Hair follicular keratinocyte (primary cell): ENCODE data around the gene ZNF76. TPM values are rescaled to one million over a fixed set of nuclear protein-coding genes. Genes with fewer than 3 reads are reported as not detected.

Experiments
- total RNA-seq: library from RNA; depleted of rRNA; stranded (reverse); fragments of >200 nt; gene quantifications from 2 replicates; pipeline ENCODE4 v1.2.3, GENCODE V29; 2015

ZNF76 gene
- total RNA-seq = 9.2 and 10.5 TPM in 2 replicates

DNA sequence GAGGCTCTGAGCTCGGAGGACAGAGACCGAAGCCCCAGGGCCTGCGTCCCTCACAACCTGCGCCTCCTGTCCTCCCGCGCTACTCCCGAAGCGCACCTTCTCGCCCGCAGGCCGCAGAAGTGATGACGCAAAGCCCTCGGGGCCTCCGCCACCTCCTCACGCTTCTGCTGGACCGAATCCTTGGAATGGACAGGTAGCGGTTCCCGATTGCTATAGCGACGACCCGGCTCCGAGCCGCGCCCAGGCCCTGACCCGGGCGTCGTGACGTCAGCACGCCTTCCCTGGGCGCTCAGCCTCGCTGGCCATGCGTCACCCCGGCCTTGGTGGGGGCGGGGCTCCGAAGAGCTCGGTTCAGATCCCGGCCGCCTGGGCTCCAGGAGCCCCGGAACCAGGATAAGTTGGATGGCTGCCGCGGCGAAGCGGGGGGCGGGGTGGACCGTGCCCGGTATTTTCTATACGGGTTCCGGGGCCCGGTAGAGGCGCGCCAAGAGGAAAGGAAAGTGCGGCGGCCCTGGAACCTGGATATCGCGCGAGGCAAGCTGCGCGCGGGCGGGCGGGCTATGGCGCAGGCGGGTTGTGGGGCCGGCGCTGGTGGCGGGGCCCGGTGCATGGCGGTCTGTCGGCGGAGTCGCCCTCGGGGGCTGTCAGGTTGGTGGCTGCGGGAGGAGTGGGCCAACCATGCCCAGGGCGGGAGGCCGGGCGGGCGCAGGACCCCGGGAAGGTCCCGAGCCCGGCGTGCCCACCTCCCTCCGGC, at the start of gene ZNF76:
Gene ZNF76, plus strand, starts transcription at position 542 of the 754 bp plus-strand sequence. CDS start 21,417 bp downstream, outside the sequence.

DNA sequence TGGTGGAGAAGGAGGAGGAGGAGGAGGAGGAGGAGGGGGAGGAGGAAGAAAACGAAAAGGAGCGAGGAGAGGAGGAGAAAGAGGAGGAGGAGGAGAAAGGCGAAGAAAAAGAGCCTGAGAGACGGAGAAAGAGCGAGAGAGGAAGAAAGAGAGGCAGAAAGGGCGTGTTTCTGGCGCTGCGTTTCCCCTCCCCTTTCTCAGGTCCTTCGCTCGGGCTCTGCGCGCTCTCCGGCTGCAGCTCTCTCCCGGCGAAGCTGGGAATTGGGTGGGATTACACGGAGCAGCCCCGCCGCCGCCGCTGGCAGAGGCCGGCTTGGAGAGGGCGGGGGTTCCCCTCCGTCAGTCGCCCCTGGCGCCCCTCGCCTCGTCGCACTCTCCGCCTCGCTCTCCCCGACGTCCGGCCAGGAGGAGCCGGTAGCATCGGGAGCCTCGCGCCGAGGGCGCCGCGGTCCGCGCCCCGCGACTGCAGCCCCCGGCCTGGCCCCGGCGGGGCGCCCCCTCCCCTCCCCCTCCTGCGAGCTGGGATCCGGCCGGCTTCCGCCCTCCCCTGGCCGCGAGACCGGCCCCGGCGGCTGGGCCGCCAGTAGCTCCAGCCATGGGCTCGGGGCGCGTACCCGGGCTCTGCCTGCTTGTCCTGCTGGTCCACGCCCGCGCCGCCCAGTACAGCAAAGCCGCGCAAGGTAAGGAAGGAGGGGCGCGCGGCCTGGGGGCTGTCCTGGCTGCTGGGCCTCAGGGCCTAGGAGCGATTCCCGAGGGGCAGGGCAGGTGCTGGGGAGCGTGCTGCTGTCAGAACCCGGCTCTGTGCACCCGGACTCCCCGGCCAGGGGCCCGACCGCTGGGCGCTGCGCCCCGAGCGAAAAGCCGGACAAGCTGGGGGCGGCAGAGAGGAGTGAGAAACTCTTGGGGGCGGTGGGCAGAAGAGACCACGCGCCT, 45.4 kb upstream of the ZNF76 start, which contains the start of gene SCUBE3:
Gene SCUBE3, plus strand, starts transcription at position 133 of the 933 bp plus-strand sequence. Its CDS starts 463 bp downstream, at position 596.

DNA sequence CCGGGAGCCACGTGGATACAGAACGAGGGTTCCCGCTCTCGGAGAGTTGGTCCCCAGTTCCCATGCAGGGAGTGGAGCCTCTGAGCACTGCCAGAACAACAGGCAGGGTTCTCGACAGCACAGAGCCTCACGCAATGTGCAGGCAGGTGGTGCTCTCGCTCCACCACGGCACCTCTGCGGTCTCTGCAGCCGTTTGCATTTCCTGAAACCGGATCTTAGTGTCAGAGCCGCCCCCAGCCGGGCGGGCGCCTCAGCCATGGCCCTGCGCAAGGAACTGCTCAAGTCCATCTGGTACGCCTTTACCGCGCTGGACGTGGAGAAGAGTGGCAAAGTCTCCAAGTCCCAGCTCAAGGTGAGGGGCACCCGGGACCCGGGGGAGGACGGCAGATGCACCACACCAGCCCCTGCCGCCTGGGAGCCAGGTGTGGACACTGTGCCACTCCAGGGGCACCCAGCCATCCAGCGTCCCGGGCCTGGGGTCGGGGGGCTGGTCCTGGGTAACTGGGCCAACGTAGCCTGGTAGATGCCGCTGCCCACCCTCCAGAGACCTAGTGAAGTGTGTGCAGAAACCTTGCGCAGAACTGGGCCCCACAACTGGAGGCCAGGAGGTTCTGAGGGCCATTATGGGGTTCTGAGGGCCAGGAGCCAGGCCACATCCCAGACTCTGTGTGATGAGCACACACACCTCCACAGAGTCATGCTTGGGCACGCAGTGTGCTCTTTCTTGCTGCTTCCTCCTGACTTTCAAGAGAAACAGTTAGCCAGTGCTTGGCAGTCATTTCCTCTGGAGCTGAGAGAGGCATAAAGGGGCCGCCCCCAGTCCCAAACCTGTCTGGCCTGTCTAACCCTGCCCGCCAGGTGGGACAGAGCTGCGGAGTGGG, 38.3 kb downstream of the ZNF76 start, which contains the start of gene DEF6:
Gene DEF6, plus strand, starts transcription at position 218 of the 881 bp plus-strand sequence. Its CDS starts 39 bp downstream, at position 257.

DNA sequence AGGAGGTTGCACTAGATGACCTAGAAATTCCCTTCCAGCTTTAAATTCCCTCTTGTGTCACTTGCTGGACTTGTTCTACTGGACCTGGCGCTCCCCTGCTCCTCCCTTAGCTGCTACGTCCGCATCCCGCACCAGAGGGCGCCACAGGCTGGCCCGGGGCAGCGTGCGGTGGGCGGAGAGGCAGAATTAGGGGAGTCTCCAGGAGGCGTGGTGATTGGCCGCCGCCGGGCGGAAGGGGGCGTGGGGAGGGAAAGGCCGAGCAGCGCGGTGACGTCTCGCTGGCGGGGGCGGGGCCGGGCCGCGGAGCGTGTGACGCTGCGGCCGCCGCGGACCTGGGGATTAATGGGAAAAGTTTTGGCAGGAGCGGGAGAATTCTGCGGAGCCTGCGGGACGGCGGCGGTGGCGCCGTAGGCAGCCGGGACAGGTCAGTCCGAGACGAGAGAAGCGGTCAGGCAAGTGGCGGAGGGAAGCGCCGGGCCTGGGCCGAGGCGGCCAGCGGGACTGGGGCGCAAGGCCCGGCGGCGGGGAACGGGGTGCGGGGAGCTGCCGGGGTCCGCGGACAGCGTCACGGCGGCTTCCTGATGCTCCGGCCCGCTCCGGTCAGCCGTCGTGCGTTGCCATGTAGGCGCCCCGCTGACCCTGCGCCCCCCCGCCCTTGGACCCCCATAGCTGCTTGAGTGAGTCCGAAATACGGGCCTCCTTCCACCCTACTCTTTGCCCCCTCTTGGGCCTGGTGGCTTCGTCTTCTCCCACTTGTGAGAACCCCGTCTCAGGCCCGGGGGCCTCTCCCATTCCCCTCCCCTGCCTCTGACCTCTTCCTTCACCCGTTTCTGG, 82.9 kb downstream of the ZNF76 start, which contains the start of gene PPARD:
Gene PPARD, plus strand, starts transcription at position 301 of the 834 bp plus-strand sequence. CDS start 68,530 bp downstream, outside the sequence.

Other genes with a start within 250 kb of the ZNF76 start
- not detected in 2 replicates for gene TCP11, start 118.4 kb upstream of the ZNF76 start, total RNA-seq
- gene SCUBE3, start 45.8 kb upstream of the ZNF76 start, total RNA-seq = not detected in 2 replicates
- 41.9 and 52.8 TPM in 2 replicates for gene DEF6, start 38.1 kb downstream of the ZNF76 start, total RNA-seq
- gene PPARD, start 82.8 kb downstream of the ZNF76 start, total RNA-seq = 21.5 and 41.1 TPM in 2 replicates
- gene FANCE, start 192.6 kb downstream of the ZNF76 start, total RNA-seq = 14.9 and 17.9 TPM in 2 replicates
- 1,895 and 1,955 TPM in 2 replicates for gene RPL10A, start 208.7 kb downstream of the ZNF76 start, total RNA-seq
- 11.7 and 14.5 TPM in 2 replicates for gene TEAD3, start 237.3 kb downstream of the ZNF76 start, total RNA-seq